ENCODE data around the gene DLG1. TPM values are rescaled to one million over a fixed set of nuclear protein-coding genes. Genes with fewer than 3 reads are reported as not detected.

The DLG1 gene
- total RNA-seq, 1 experiment from 2014 or later = 89.8 TPM

- no peak for DNase-seq (ENCODE audit: low read depth, low spot score)
- H3K27me3 ChIP-seq (ENCODE audit: insufficient read depth, low read length) = no peaks in the 10 kb centered on the region
- no peak overlapping the region for H3K27ac ChIP-seq (ENCODE audit: low read depth, low read length)
- TF ChIP-seq RAD21 (IDR thresholded peaks at IDR 0.05; ENCODE audit: low read depth) (no peak), ZFX (IDR thresholded peaks at IDR 0.05) (no peak)
- H4K20me1 ChIP-seq (ENCODE audit: insufficient read depth) = no peaks in the 10 kb centered on the region
- H3K36me3 ChIP-seq (ENCODE audit: control insufficient read depth in 1 of 2, insufficient read depth in 2 of 2, low read length in 2 of 2) = no peaks in the 10 kb centered on the region
- H3K4me2 ChIP-seq (ENCODE audit: low read length) = no peak overlapping the region
- intact Hi-C loops (cut with micrococcal nuclease) = no loop called here
- H2AFZ ChIP-seq (ENCODE audit: low read depth, low read length, poor library complexity, severe bottlenecking) = no peak overlapping the region
- no peak overlapping the region for H3K4me3 ChIP-seq (replicated peaks in 1 of 2; ENCODE audit: low read depth in 1 of 2, low read length in 2 of 2)
- H3K79me2 ChIP-seq (ENCODE audit: insufficient read depth, low read length) = no peaks in the 10 kb centered on the region
- no peaks in the 10 kb centered on the region for H3K9me2 ChIP-seq (ENCODE audit: insufficient read depth)
- H3K9me3 ChIP-seq (ENCODE audit: control insufficient read depth in 1 of 2, insufficient read depth in 1 of 2, low read depth in 1 of 2, low read length in 2 of 2) = no peaks in the 10 kb centered on the region
- ChIA-PET POLR2A (no interaction called here), CTCF (no interaction called here), RAD21 (ENCODE audit: low non-redundant PET in 1 of 2, low total read pairs in 2 of 2, uncharacterized antibody in 2 of 2, unreplicated experiment in 2 of 2) (no interaction called here)
- no TSS peak for BruUV-seq (replicated peaks)
- H3K4me1 ChIP-seq (ENCODE audit: control insufficient read depth in 1 of 2, insufficient read depth in 2 of 2, low read length in 2 of 2) = no peaks in the 10 kb centered on the region
- ATAC-seq = no peak
- no peak overlapping the region for H3K9ac ChIP-seq (ENCODE audit: low read length)
These were observed 37.9 kb upstream of the DLG1 start for GRCh38 chr3:197336348-197336747.

- H3K4me3 ChIP-seq (replicated peaks in 1 of 2; ENCODE audit: low read depth in 1 of 2, low read length in 2 of 2) = no peak overlapping the region
- intact Hi-C loops (cut with micrococcal nuclease) = no loop called here
- no peaks in the 10 kb centered on the region for H3K4me1 ChIP-seq (ENCODE audit: control insufficient read depth in 1 of 2, insufficient read depth in 2 of 2, low read length in 2 of 2)
- no peak overlapping the region for H3K9ac ChIP-seq (ENCODE audit: low read length)
- H4K20me1 ChIP-seq (ENCODE audit: insufficient read depth) = no peaks in the 10 kb centered on the region
- no peaks in the 10 kb centered on the region for H3K9me2 ChIP-seq (ENCODE audit: insufficient read depth)
- no peaks in the 10 kb centered on the region for H3K9me3 ChIP-seq (ENCODE audit: control insufficient read depth in 1 of 2, insufficient read depth in 1 of 2, low read depth in 1 of 2, low read length in 2 of 2)
- ATAC-seq (no peak), DNase-seq (ENCODE audit: low read depth, low spot score) (no peak)
- no peak overlapping the region for H3K4me2 ChIP-seq (ENCODE audit: low read length)
- no peak for TF ChIP-seq REST (IDR thresholded peaks at IDR 0.05; ENCODE audit: low read depth)
- no peak for TF ChIP-seq EGR1 (IDR thresholded peaks at IDR 0.05; ENCODE audit: low read depth)
- TF ChIP-seq YY1 (IDR thresholded peaks at IDR 0.05; ENCODE audit: extremely low read depth, insufficient replicate concordance, low read depth, low read length) = no peak
- no peak for TF ChIP-seq ATF3 (IDR thresholded peaks at IDR 0.05)
- no peak for TF ChIP-seq EZH2phosphoT487 (IDR thresholded peaks at IDR 0.05; ENCODE audit: borderline replicate concordance)
- TF ChIP-seq ZNF274 (IDR thresholded peaks at IDR 0.05; ENCODE audit: low read depth, low read length) = no peak
- TF ChIP-seq SIN3A (IDR thresholded peaks at IDR 0.05; ENCODE audit: low read depth) = no peak
- no peak for TF ChIP-seq POLR2AphosphoS5 (IDR thresholded peaks at IDR 0.05; ENCODE audit: low read depth, low read length)
- no peak for TF ChIP-seq SP1 (IDR thresholded peaks at IDR 0.05; ENCODE audit: low read depth)
- TF ChIP-seq EZH2 (IDR thresholded peaks at IDR 0.05) = no peak
- H3K79me2 ChIP-seq (ENCODE audit: insufficient read depth, low read length) = no peaks in the 10 kb centered on the region
- BruUV-seq (replicated peaks) = no TSS peak
- no peak overlapping the region for H3K27ac ChIP-seq (ENCODE audit: low read depth, low read length)
- H3K27me3 ChIP-seq (ENCODE audit: insufficient read depth, low read length) = no peaks in the 10 kb centered on the region
- RAD21 ChIA-PET (ENCODE audit: low non-redundant PET in 1 of 2, low total read pairs in 2 of 2, uncharacterized antibody in 2 of 2, unreplicated experiment in 2 of 2) = interaction anchor here in 1 of 2 experiments (0.6 kb wide), 1 partner anchor 59 kb away, joined by 3 read pairs; no protein-coding TSS in a partner anchor
- no peak overlapping the region for H2AFZ ChIP-seq (ENCODE audit: low read depth, low read length, poor library complexity, severe bottlenecking)
- POLR2A ChIA-PET = no interaction called here
- CTCF ChIA-PET = interaction anchor here (0.7 kb wide), 1 partner anchor 11 kb away, joined by 3 read pairs; no protein-coding TSS in a partner anchor
- H3K36me3 ChIP-seq (ENCODE audit: control insufficient read depth in 1 of 2, insufficient read depth in 2 of 2, low read length in 2 of 2) = no peaks in the 10 kb centered on the region
These were observed 37.2 kb upstream of the DLG1 start for GRCh38 chr3:197335428-197336132.

Measured in HCT116 (cell line).